HepG2 (cell line): ENCODE results near the gene CD58. TPM values are rescaled to one million over a fixed set of nuclear protein-coding genes. Genes with fewer than 3 reads are reported as not detected.

Source experiments
- CBX2 ChIP-seq, 2 experiments: fragments of 200-600 bp in 1 of 2; sonication (generic); formaldehyde crosslinking in 1 of 2; IDR thresholded peaks; 2 replicates each; pipeline versions ENCODE4 v1.7.0 to v1.8.1; 2018 to 2022; ENCODE audit warnings: low read depth in 2 of 2, low read length in 1 of 2, mild to moderate bottlenecking in 1 of 2, missing genetic modification reagents in 1 of 2
- FIP1L1 ChIP-seq: fragments of 200-400 bp; formaldehyde crosslinking; IDR thresholded peaks from 2 replicates; pipeline ENCODE4 v1.6.1; 2018; ENCODE audit warnings: low read depth, mild to moderate bottlenecking, low read length, moderate library complexity, borderline replicate concordance; ENCODE audit not compliant: insufficient read depth
- FOSL1 ChIP-seq: sonication (generic); formaldehyde crosslinking; IDR thresholded peaks from 2 replicates; pipeline ENCODE4 v1.9.0; 2021; ENCODE audit warnings: missing genetic modification reagents, borderline replicate concordance
- HNF4A ChIP-seq: sonication (generic); formaldehyde crosslinking; IDR thresholded peaks from 2 replicates; pipeline ENCODE4 v1.4.0; 2020; ENCODE audit warnings: missing genetic modification reagents
- IKZF1 ChIP-seq: fragments of 450-650 bp; IDR thresholded peaks from 2 replicates; pipeline ENCODE4 v1.7.1; 2016
- IRF1 ChIP-seq: sonication (generic); formaldehyde crosslinking; IDR thresholded peaks from 2 replicates; pipeline ENCODE4 v1.4.0; 2020; ENCODE audit warnings: low read depth, mild to moderate bottlenecking, missing genetic modification reagents
- JDP2 ChIP-seq: sonication (generic); formaldehyde crosslinking; IDR thresholded peaks from 2 replicates; pipeline ENCODE4 v1.8.1; 2022; ENCODE audit warnings: missing genetic modification reagents, borderline replicate concordance
- MED1 ChIP-seq: sonication (generic); formaldehyde crosslinking; IDR thresholded peaks from 2 replicates; pipeline ENCODE4 v1.4.0; 2020; ENCODE audit warnings: missing genetic modification reagents
- MEIS1 ChIP-seq: sonication (generic); formaldehyde crosslinking; IDR thresholded peaks from 2 replicates; pipeline ENCODE4 v1.9.0; 2021; ENCODE audit warnings: mild to moderate bottlenecking, missing genetic modification reagents, moderate library complexity, borderline replicate concordance
- MIXL1 ChIP-seq: IDR thresholded peaks from 2 replicates; pipeline ENCODE4 v1.6.1; 2016
- NFE2 ChIP-seq: sonication (generic); formaldehyde crosslinking; IDR thresholded peaks from 2 replicates; pipeline ENCODE4 v1.4.0; 2020; ENCODE audit warnings: missing genetic modification reagents
- NFKBIZ ChIP-seq: IDR thresholded peaks from 2 replicates; pipeline ENCODE4 v1.6.1; 2018; ENCODE audit warnings: missing genetic modification reagents, missing compliant biosample characterization
- NR1H2 ChIP-seq: sonication (generic); formaldehyde crosslinking; IDR thresholded peaks from 2 replicates; pipeline ENCODE4 v1.8.1; 2022; ENCODE audit warnings: low read depth, missing genetic modification reagents, borderline replicate concordance
- RFX1 ChIP-seq: fragments of 450-650 bp; IDR thresholded peaks from 2 replicates; pipeline ENCODE4 v1.6.1; 2017
- SALL1 ChIP-seq: sonication (generic); formaldehyde crosslinking; IDR thresholded peaks from 2 replicates; pipeline ENCODE4 v1.8.0; 2022; ENCODE audit warnings: mild to moderate bottlenecking, missing genetic modification reagents
- SNRNP70 ChIP-seq: fragments of 200-400 bp; formaldehyde crosslinking; IDR thresholded peaks from 2 replicates; pipeline ENCODE4 v1.6.1; 2017; ENCODE audit warnings: mild to moderate bottlenecking, low read depth, low read length, moderate library complexity
- SP5 ChIP-seq: IDR thresholded peaks from 2 replicates; pipeline ENCODE4 v1.6.1; 2016; ENCODE audit warnings: low read depth, borderline replicate concordance
- TIGD3 ChIP-seq: sonication (generic); formaldehyde crosslinking; IDR thresholded peaks from 2 replicates; pipeline ENCODE4 v1.5.1; 2020; ENCODE audit warnings: mild to moderate bottlenecking, missing genetic modification reagents, borderline replicate concordance
- ZBTB3 ChIP-seq: sonication (generic); formaldehyde crosslinking; IDR thresholded peaks from 2 replicates; pipeline ENCODE4 v1.4.0; 2020; ENCODE audit warnings: low read depth, mild to moderate bottlenecking, moderate library complexity, missing genetic modification reagents, borderline replicate concordance
- ZFP37 ChIP-seq: sonication (generic); formaldehyde crosslinking; IDR thresholded peaks from 2 replicates; pipeline ENCODE4 v1.4.0; 2020; ENCODE audit warnings: missing genetic modification reagents, borderline replicate concordance
- ZNF101 ChIP-seq: sonication (generic); formaldehyde crosslinking; IDR thresholded peaks from 2 replicates; pipeline ENCODE4 v1.4.0; 2020; ENCODE audit warnings: mild to moderate bottlenecking, low read depth, missing genetic modification reagents, borderline replicate concordance
- ZNF17 ChIP-seq: sonication (generic); formaldehyde crosslinking; IDR thresholded peaks from 2 replicates; pipeline ENCODE4 v1.5.0; 2020; ENCODE audit warnings: mild to moderate bottlenecking, missing genetic modification reagents
- ZNF263 ChIP-seq: sonication (generic); formaldehyde crosslinking; IDR thresholded peaks from 2 replicates; pipeline ENCODE4 v1.4.0; 2020; ENCODE audit warnings: missing genetic modification reagents
- ZNF343 ChIP-seq: sonication (generic); formaldehyde crosslinking; IDR thresholded peaks from 2 replicates; pipeline ENCODE4 v1.4.0; 2020; ENCODE audit warnings: mild to moderate bottlenecking, missing genetic modification reagents
- ZNF362 ChIP-seq: sonication (generic); formaldehyde crosslinking; IDR thresholded peaks from 2 replicates; pipeline ENCODE4 v1.4.0; 2020; ENCODE audit warnings: missing genetic modification reagents, mild to moderate bottlenecking, borderline replicate concordance
- ZNF484 ChIP-seq: sonication (generic); formaldehyde crosslinking; IDR thresholded peaks from 2 replicates; pipeline ENCODE4 v1.5.1; 2020; ENCODE audit warnings: mild to moderate bottlenecking, low read depth, missing genetic modification reagents, borderline replicate concordance
- ZNF510 ChIP-seq: sonication (generic); formaldehyde crosslinking; IDR thresholded peaks from 2 replicates; pipeline ENCODE4 v1.4.0; 2020; ENCODE audit warnings: low read depth, mild to moderate bottlenecking, missing genetic modification reagents
- ZNF572 ChIP-seq: sonication (generic); formaldehyde crosslinking; IDR thresholded peaks from 2 replicates; pipeline ENCODE4 v1.5.1; 2020; ENCODE audit warnings: mild to moderate bottlenecking, missing genetic modification reagents
- ZNF746 ChIP-seq: sonication (generic); formaldehyde crosslinking; IDR thresholded peaks from 2 replicates; pipeline ENCODE4 v1.8.0; 2022; ENCODE audit warnings: mild to moderate bottlenecking, missing genetic modification reagents
- ZNF747 ChIP-seq: sonication (generic); formaldehyde crosslinking; IDR thresholded peaks from 2 replicates; pipeline ENCODE4 v1.8.1; 2023; ENCODE audit warnings: missing genetic modification reagents, mild to moderate bottlenecking, borderline replicate concordance
- polyA plus RNA-seq, 8 experiments: library from polyadenylated mRNA; depleted of rRNA in 3 of 8; stranded (reverse) in 7 of 8; unstranded in 1 of 8; fragments of >200 nt; fragmentation: Illumina TruSeq in 4 of 8; extraction: Trizol in 4 of 8; gene quantifications; 2 replicates each; pipeline versions ENCODE4 v1.2.1 to v1.2.3, GENCODE V29; 2011 to 2016; ENCODE audit warnings: low read depth in 4 of 8, missing spikeins in 1 of 8, mixed read lengths in 1 of 8; ENCODE audit not compliant: insufficient read depth in 1 of 8
- total RNA-seq, 5 experiments: library from RNA; depleted of rRNA; stranded (reverse); fragments of >200 nt; fragmentation: Illumina TruSeq; extraction: Trizol; gene quantifications; 2 replicates each; pipeline ENCODE4 v1.2.3, GENCODE V29; 2016; ENCODE audit warnings: low read depth in 1 of 5

The CD58 gene
- total and polyA plus RNA-seq, 2 of the 13 experiments (the other 11 are each of a cell fraction or from before 2014, with no cell fraction given), result 9.4 to 13.5 TPM

- TF ChIP-seq NFE2 (CRISPR knock-in tag) (no peak), NR1H2 (CRISPR knock-in tag) (no peak), ZBTB3 (CRISPR knock-in tag) (no peak), SP5 (CRISPR knock-in tag) (no peak), ZNF747 (no peak), SNRNP70 (no peak), ZNF510 (no peak), ZNF101 (CRISPR knock-in tag) (no peak), MED1 (CRISPR knock-in tag) (peak; percentile 95), SALL1 (CRISPR knock-in tag) (peak; percentile 92), ZNF484 (no peak), ZNF746 (no peak), HNF4A (peak; percentile 66), FIP1L1 (no peak), IRF1 (CRISPR knock-in tag) (no peak), ZNF362 (peak; percentile 38; the same call in 1 of the 2 replicates), JDP2 (CRISPR knock-in tag) (no peak), RFX1 (no peak), ZNF343 (CRISPR knock-in tag) (no peak), CBX2 (IDR thresholded peaks at IDR 0.05; ENCODE audit: low read depth, low read length) (no peak), CBX2 (CRISPR knock-in tag; IDR thresholded peaks at IDR 0.05; ENCODE audit: low read depth) (no peak), MEIS1 (CRISPR knock-in tag) (no peak), ZNF263 (CRISPR knock-in tag) (no peak), IKZF1 (no peak), TIGD3 (no peak), ZNF572 (no peak), ZNF17 (CRISPR knock-in tag) (no peak), ZFP37 (peak; percentile 52; the same call in 1 of the 2 replicates), FOSL1 (CRISPR knock-in tag) (no peak), NFKBIZ (CRISPR knock-in tag) (no peak), MIXL1 (CRISPR knock-in tag) (peak; percentile 85)
Measured at GRCh38 chr1:116485071-116485735, 85.6 kb downstream of the CD58 start (continued).
